Lung (tissue), 12 donors: Measurements from ENCODE around the gene PLET1. TPM values are rescaled to one million over a fixed set of nuclear protein-coding genes. Genes with fewer than 3 reads are reported as not detected.

Experiments used
- ATAC-seq: fragments of 200-7000 bp; cut with Tn5 transposase; one replicate; pipeline ENCODE4 v1.9.1; 2020; ENCODE audit warnings: moderate number of reproducible peaks; ENCODE audit not compliant: insufficient read depth, low FRiP score
- DNase-seq, 3 donors: peaks; one replicate each; pipeline ENCODE4 v3.0.0-alpha.2; 2013 to 2017
- H3K27ac ChIP-seq, 2 donors: one replicate each; pipeline ENCODE4 v1.5.1; 2013; ENCODE audit warnings: mild to moderate bottlenecking in 2 of 2, moderate library complexity in 2 of 2, control low read depth in 1 of 2, inconsistent platforms in 1 of 2, low read depth in 1 of 2, low read length in 1 of 2
- H3K27me3 ChIP-seq, 3 donors: one replicate each; pipeline ENCODE4 v1.5.1; 2013; ENCODE audit warnings: low read length in 2 of 3; ENCODE audit not compliant: control insufficient read depth in 3 of 3, insufficient read depth in 3 of 3
- H3K36me3 ChIP-seq, 4 donors: one replicate each; pipeline ENCODE4 v1.5.1; 2013; ENCODE audit warnings: low read length in 4 of 4, mild to moderate bottlenecking in 1 of 4, moderate library complexity in 1 of 4; ENCODE audit not compliant: control insufficient read depth in 4 of 4, insufficient read depth in 4 of 4
- H3K4me1 ChIP-seq, 5 donors: one replicate each; pipeline ENCODE4 v1.5.1; 2013; ENCODE audit warnings: low read length in 5 of 5, mild to moderate bottlenecking in 2 of 5, moderate library complexity in 1 of 5; ENCODE audit not compliant: control insufficient read depth in 5 of 5, insufficient read depth in 5 of 5
- H3K4me3 ChIP-seq: one replicate; pipeline ENCODE4 v1.5.1; 2013; ENCODE audit warnings: mild to moderate bottlenecking, control low read depth, moderate library complexity
- H3K9ac ChIP-seq, 2 donors: one replicate each; pipeline ENCODE4 v1.5.1; 2013; ENCODE audit warnings: low read length in 2 of 2, control low read depth in 1 of 2; ENCODE audit not compliant: insufficient read depth in 1 of 2
- H3K9me3 ChIP-seq, 4 donors: one replicate each; pipeline ENCODE4 v1.5.1; 2013; ENCODE audit warnings: low read length in 3 of 4, mild to moderate bottlenecking in 1 of 4, moderate library complexity in 1 of 4; ENCODE audit not compliant: control insufficient read depth in 4 of 4, insufficient read depth in 3 of 4
- WGBS, 2 donors: extraction: QIAGEN DNeasy Blood & Tissue Kit; methylation state at CpG; one replicate each; pipeline ENCODE4 v1.1.7; 2013; 5-methylcytosine and 5-hydroxymethylcytosine counted together
- polyA plus RNA-seq, 2 donors: library from polyadenylated mRNA; stranded (reverse); fragments of 200-250 nt; gene quantifications; one replicate each; pipeline ENCODE4 v1.2.1, GENCODE V29; 2013
- total RNA-seq, 2 donors: library from RNA; depleted of rRNA in 1 of 2; stranded (reverse); fragments of >200 nt in 1 of 2; gene quantifications; one replicate each; pipeline ENCODE4 v1.2.1, GENCODE V29; 2014 to 2021
- TF ChIP-seq, protein P1 (sequence below): IDR thresholded peaks from 2 replicates; pipeline ENCODE4 v1.5.1; 2012; ENCODE audit warnings: mild to moderate bottlenecking; ENCODE audit errors: control extremely low read depth, extremely low read depth
- donor health status: control.
- donor health status: control.
- donor health status: Bipolar disorder and iron deficiency.
- donor health status: healthy.
- donor health status: DM: yes; HTN: yes; CAD: no.

PLET1 gene
- total and polyA plus RNA-seq, 4 donors = not detected

DNA sequence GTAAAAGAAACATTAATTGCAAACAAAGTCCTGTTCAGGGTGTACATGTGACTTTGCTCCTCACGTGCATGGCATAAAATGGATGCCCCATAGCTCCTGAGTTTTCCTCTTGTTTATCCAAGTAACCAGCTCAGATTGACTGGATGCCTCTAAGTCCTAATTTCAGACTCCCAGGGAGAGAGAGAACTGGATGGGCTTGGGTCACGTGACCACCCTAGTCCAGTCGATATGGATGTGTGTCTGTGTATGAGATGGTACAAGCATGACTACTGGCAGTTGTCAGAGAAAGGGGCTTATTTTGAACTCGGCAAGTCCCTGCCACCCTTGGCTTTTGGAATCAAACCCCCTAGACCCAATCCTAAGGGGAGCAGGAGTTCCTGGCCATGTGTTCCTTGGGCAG, 35.4 kb upstream of the PLET1 start:
- Histone ChIP-seq H3K4me3 (no peak overlapping the region), H3K9ac (no peak overlapping the region), H3K4me1 (peaks cover 0 to 8% (median 3%) of the 10 kb centered on the region in 5 donors), H3K36me3 (no peaks in the 10 kb centered on the region), H3K27ac (no peak overlapping the region), H3K27me3 (no peaks in the 10 kb centered on the region), H3K9me3 (peaks cover 0 to 2% (median 0%) of the 10 kb centered on the region in 4 donors)
- DNase-seq = no peak
- TF ChIP-seq, protein P1, sequence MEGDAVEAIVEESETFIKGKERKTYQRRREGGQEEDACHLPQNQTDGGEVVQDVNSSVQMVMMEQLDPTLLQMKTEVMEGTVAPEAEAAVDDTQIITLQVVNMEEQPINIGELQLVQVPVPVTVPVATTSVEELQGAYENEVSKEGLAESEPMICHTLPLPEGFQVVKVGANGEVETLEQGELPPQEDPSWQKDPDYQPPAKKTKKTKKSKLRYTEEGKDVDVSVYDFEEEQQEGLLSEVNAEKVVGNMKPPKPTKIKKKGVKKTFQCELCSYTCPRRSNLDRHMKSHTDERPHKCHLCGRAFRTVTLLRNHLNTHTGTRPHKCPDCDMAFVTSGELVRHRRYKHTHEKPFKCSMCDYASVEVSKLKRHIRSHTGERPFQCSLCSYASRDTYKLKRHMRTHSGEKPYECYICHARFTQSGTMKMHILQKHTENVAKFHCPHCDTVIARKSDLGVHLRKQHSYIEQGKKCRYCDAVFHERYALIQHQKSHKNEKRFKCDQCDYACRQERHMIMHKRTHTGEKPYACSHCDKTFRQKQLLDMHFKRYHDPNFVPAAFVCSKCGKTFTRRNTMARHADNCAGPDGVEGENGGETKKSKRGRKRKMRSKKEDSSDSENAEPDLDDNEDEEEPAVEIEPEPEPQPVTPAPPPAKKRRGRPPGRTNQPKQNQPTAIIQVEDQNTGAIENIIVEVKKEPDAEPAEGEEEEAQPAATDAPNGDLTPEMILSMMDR = no peak
- 96 to 97% methylated on average over 4 of the region's 4 CpGs for WGBS, 2 donors
- ATAC-seq = no peak

DNA sequence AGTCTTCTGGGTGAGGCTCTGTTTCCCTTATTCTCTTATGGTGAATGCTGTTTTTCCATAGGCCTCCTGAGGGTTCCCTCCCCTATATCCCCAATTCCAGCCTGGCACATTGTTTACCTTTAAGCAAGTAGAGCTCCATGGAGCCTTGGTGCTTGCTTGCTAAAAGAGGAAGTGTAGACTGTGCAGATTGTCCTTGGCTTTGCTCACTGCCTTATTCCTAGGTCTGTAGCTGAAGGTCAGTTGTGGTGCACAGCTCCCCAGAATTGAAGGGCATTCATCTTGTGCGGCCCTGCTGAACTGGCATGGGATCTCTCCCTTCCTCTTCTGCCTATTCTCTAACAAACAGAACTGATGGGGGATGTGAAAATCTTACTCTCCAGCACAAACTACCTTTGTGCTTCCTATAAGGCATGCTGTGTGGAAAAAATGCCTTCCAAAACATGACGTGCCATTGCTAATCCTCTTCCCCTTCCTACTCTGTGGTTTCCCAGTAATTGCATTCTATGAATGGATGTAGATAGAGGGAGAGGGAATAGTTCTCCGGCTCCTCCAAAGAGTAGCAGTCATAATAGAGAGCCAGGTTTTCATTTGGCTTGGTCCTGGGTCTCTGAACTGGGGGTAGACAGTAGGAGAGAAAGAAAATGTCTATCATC, 34.2 kb upstream of the PLET1 start:
- DNase-seq = no peak
- H3K9ac ChIP-seq = no peak overlapping the region
- H3K4me3 ChIP-seq = no peak overlapping the region
- peaks cover 0 to 9% (median 3%) of the 10 kb centered on the region in 5 donors for H3K4me1 ChIP-seq
- H3K27me3 ChIP-seq = no peaks in the 10 kb centered on the region
- peaks cover 0 to 2% (median 0%) of the 10 kb centered on the region in 4 donors for H3K9me3 ChIP-seq
- WGBS, 2 donors = 73 to 81% methylated on average over 3 of the region's 3 CpGs
- H3K27ac ChIP-seq = peak overlapping the region; percentile 16 to 60
- no peak for ATAC-seq
- no peaks in the 10 kb centered on the region for H3K36me3 ChIP-seq
- TF ChIP-seq, protein P1 = no peak

DNA sequence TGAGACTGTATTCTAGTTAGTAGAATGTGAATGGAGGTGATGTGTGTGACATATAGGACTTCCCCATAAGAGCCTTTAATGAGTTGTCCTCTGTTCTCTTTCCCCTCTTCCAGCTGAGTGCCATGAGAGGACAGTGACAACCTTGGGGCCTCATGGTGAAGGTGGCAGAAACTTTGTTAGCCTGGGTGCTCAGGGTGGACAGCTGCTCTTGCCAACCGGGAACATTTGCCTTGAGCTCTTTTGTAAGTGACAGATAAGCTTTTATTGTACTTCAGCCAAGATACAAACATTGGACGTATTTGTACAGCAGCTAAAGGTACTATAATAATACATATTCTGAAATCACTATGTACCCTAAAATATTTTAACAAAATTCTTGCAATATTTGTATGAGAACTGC, 33.0 kb upstream of the PLET1 start:
- peak in 1 of 3 donors; percentile 15 for DNase-seq
- TF ChIP-seq, protein P1 = no peak
- no peak for ATAC-seq
- H3K4me1 ChIP-seq = peaks cover 0 to 14% (median 4%) of the 10 kb centered on the region in 5 donors
- WGBS, 2 donors = 57 to 69% methylated on average over 2 of the region's 2 CpGs
- H3K9me3 ChIP-seq = peaks cover 0 to 2% (median 0%) of the 10 kb centered on the region in 4 donors
- peak overlapping the region; percentile 72 to 82 for H3K27ac ChIP-seq
- H3K27me3 ChIP-seq = no peaks in the 10 kb centered on the region
- H3K9ac ChIP-seq = no peak overlapping the region
- no peak overlapping the region for H3K4me3 ChIP-seq
- no peaks in the 10 kb centered on the region for H3K36me3 ChIP-seq
